Effector memory CD8-positive, alpha-beta T cell (primary cell): ENCODE measurements around the gene SSBP3.
A peak's percentile ranks its signal among the peaks of the same experiment; 100 is the strongest.
"Not testable (repeated sequence)": the region's sequence is repeated elsewhere in the genome, so short reads cannot be mapped to it uniquely, and the experiment has no call there.

ENCODE experiments used
- ATAC-seq: fragments of 150-1000 bp; cut with Tn5 transposase; replicated peaks from 2 replicates; pipeline ENCODE4 v1.10.0; 2021; ENCODE audit warnings: mild to moderate bottlenecking, moderate library complexity
- DNase-seq, 3 experiments: peaks; one replicate each; pipeline ENCODE4 v3.0.0; 2021
- H3K27ac Mint-ChIP-seq, 2 donors: one replicate each; pipeline ENCODE4 v1.8.0; 2022; ENCODE audit warnings: mild to moderate bottlenecking in 2 of 2, mixed read lengths in 2 of 2, moderate library complexity in 2 of 2
- H3K27me3 Mint-ChIP-seq, 2 donors: one replicate each; pipeline ENCODE4 v1.8.0; 2022; ENCODE audit warnings: mixed read lengths in 2 of 2
- H3K36me3 Mint-ChIP-seq: one replicate; pipeline ENCODE4 v1.8.0; 2022; ENCODE audit warnings: mild to moderate bottlenecking, moderate library complexity, mixed read lengths; ENCODE audit not compliant: insufficient read depth
- H3K4me1 Mint-ChIP-seq, 2 donors: one replicate each; pipeline ENCODE4 v1.8.0; 2022; ENCODE audit warnings: low read depth in 2 of 2, mixed read lengths in 2 of 2
- H3K4me3 Mint-ChIP-seq, 2 donors: one replicate each; pipeline ENCODE4 v1.8.0; 2022; ENCODE audit warnings: mild to moderate bottlenecking in 2 of 2, mixed read lengths in 2 of 2, moderate library complexity in 2 of 2
- H3K9me3 Mint-ChIP-seq, 2 donors: one replicate each; pipeline ENCODE4 v1.8.0; 2022; ENCODE audit warnings: mixed read lengths in 2 of 2

Gene SSBP3

DNA sequence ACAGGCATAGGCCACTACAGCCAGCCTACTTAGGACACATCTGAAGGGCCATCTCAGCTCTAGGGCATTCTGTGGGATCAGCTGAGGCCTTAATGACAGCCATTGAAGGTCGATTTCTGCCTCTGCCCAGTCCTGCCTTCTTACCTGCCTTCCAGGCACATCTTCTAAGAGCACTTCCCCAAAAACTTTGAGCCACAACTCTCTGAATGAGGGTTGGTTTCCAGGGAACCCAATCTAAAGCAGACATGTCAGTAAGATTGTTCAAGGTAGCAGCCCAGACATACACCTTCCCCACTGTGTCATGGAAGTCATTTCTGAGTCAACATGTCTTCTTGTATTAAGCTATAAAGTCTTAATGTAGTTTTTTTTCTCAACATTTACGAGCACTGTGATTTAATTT lies 18.2 kb upstream of the SSBP3 start:
- peaks cover 2% of the 10 kb centered on the region for H3K36me3 Mint-ChIP-seq

GRCh38 chr1:54421101-54421504 lies 14.9 kb upstream of the SSBP3 start:
- Mint-ChIP-seq H3K36me3 (no peaks in the 10 kb centered on the region), H3K9me3 (no peaks in the 10 kb centered on the region), H3K4me1 (peaks cover 4 to 6% of the 10 kb centered on the region in 2 donors), H3K27ac (no peak overlapping the region), H3K27me3 (peaks cover 0 to 12% of the 10 kb centered on the region in 2 donors), H3K4me3 (no peak overlapping the region)
- ATAC-seq (no peak), DNase-seq (no peak)

More for the DNA sequence above, 18.2 kb upstream of the SSBP3 start:
- ATAC-seq (no peak), DNase-seq (no peak)
- no peak overlapping the region for H3K4me3 Mint-ChIP-seq
- H3K27ac Mint-ChIP-seq, result no peak overlapping the region
- no peaks in the 10 kb centered on the region for H3K9me3 Mint-ChIP-seq
- no peaks in the 10 kb centered on the region for H3K27me3 Mint-ChIP-seq
- peaks cover 3% of the 10 kb centered on the region in 2 donors for H3K4me1 Mint-ChIP-seq

DNA sequence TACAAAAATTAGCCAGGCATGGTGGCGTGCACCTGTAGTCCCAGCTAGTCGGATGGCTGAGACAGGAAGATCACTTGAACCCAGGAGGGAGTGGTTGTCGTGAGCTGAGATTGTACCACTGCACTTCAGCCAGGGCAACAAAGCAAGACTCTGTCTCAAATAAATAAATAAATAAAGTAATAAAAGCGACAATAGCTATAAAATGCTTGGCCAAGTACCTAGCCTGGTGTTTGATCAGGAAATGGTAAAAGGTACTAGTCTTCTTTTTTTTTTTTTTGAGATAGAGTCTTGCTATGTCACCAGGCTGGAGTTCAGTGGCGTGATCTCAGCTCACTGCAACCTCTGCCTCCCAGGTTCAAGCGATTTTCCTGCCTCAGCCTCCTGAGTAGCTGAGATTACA lies 12.4 kb upstream of the SSBP3 start:
- not testable (repeated sequence) for H3K4me3 Mint-ChIP-seq, ATAC-seq, H3K27ac Mint-ChIP-seq, H3K36me3 Mint-ChIP-seq, DNase-seq, H3K9me3 Mint-ChIP-seq
- Mint-ChIP-seq H3K4me1 (peaks cover 7 to 14% of the 10 kb centered on the region in 2 donors), H3K27me3 (peaks cover 16 to 20% of the 10 kb centered on the region in 2 donors)

DNA sequence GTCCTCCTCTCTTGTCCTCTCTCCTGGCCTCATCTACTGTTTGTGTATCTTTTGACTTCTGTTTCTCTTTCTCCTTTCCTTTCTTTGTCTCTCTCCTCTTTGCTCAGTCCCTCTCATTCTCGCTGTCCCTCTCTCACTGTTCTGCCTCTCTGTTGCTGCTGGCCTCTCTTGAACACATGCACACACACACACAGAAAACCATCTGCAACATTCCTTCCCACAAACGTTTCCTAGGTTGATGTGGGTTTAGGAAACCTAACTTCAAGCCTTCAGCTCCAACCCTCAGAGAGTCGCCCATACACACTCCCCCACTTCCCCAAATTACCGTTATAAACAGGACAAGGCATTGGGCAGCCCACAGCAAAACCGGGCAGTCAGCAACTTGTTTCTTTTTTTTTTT lies 10.9 kb upstream of the SSBP3 start:
- H3K36me3 Mint-ChIP-seq, result peaks cover 3% of the 10 kb centered on the region
- H3K27me3 Mint-ChIP-seq, result peaks cover 16 to 20% of the 10 kb centered on the region in 2 donors
- H3K4me1 Mint-ChIP-seq, result peaks cover 12 to 19% of the 10 kb centered on the region in 2 donors
- H3K9me3 Mint-ChIP-seq, result no peaks in the 10 kb centered on the region
- DNase-seq, result no peak
- no peak overlapping the region for H3K4me3 Mint-ChIP-seq
- no peak for ATAC-seq
- H3K27ac Mint-ChIP-seq, result no peak overlapping the region

- no peaks in the 10 kb centered on the region for H3K9me3 Mint-ChIP-seq
- no peak for DNase-seq
- H3K4me3 Mint-ChIP-seq, result no peak overlapping the region
- peaks cover 12 to 19% of the 10 kb centered on the region in 2 donors for H3K4me1 Mint-ChIP-seq
- peaks cover 3% of the 10 kb centered on the region for H3K36me3 Mint-ChIP-seq
- ATAC-seq, result no peak
- H3K27ac Mint-ChIP-seq, result no peak overlapping the region
- H3K27me3 Mint-ChIP-seq, result peaks cover 16 to 20% of the 10 kb centered on the region in 2 donors
These were observed 10.2 kb upstream of the SSBP3 start for GRCh38 chr1:54416435-54416834.

DNA sequence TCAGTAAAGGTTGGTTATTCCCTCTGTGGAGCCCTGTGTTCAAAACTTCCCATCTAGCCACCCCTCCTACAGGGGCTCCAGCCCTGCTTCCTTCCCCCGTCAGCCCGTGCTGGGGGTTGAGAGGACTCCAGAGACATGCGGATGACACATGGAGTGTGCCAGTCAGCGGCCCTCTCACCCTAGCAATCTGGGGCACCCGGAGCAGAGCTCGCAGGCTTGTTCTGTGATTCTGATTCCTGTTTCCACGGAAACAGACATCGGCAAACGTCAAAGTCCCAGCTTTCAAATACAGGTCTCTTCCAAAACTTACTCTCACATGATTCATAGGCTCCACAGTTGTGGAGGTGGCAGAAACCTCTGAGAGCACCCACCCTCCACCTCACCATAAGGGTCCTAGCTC lies 9.8 kb upstream of the SSBP3 start:
- ATAC-seq, result no peak

GRCh38 chr1:54415533-54415932 lies 9.3 kb upstream of the SSBP3 start:
- peaks cover 16 to 20% of the 10 kb centered on the region in 2 donors for H3K27me3 Mint-ChIP-seq
- DNase-seq, result no peak
- H3K4me1 Mint-ChIP-seq, result peaks cover 12 to 19% of the 10 kb centered on the region in 2 donors
- peaks cover 3% of the 10 kb centered on the region for H3K36me3 Mint-ChIP-seq
- no peak for ATAC-seq
- no peaks in the 10 kb centered on the region for H3K9me3 Mint-ChIP-seq
- no peak overlapping the region for H3K4me3 Mint-ChIP-seq
- no peak overlapping the region for H3K27ac Mint-ChIP-seq

More for the DNA sequence above, 9.8 kb upstream of the SSBP3 start:
- no peak for DNase-seq
- H3K4me3 Mint-ChIP-seq, result no peak overlapping the region
- H3K9me3 Mint-ChIP-seq, result no peaks in the 10 kb centered on the region
- H3K27me3 Mint-ChIP-seq, result peaks cover 16 to 20% of the 10 kb centered on the region in 2 donors
- H3K4me1 Mint-ChIP-seq, result peaks cover 12 to 19% of the 10 kb centered on the region in 2 donors
- H3K27ac Mint-ChIP-seq, result no peak overlapping the region
- H3K36me3 Mint-ChIP-seq, result peaks cover 3% of the 10 kb centered on the region

GRCh38 chr1:54413732-54414131 lies 7.5 kb upstream of the SSBP3 start:
- DNase-seq (no peak), ATAC-seq (no peak)
- Mint-ChIP-seq H3K27ac (peak overlapping the region in 1 of 2 donors; percentile 16), H3K36me3 (peaks cover 3% of the 10 kb centered on the region), H3K4me1 (peaks cover 24 to 32% of the 10 kb centered on the region in 2 donors), H3K27me3 (peaks cover 16 to 20% of the 10 kb centered on the region in 2 donors), H3K9me3 (no peaks in the 10 kb centered on the region), H3K4me3 (peak overlapping the region in 1 of 2 donors; percentile 48)

GRCh38 chr1:54413295-54413694 lies 7.1 kb upstream of the SSBP3 start:
- H3K27ac Mint-ChIP-seq, result peak overlapping the region in 1 of 2 donors; percentile 16
- H3K9me3 Mint-ChIP-seq, result no peaks in the 10 kb centered on the region
- no peak for DNase-seq
- peaks cover 3% of the 10 kb centered on the region for H3K36me3 Mint-ChIP-seq
- H3K4me1 Mint-ChIP-seq, result peaks cover 29 to 37% of the 10 kb centered on the region in 2 donors
- peaks cover 16 to 20% of the 10 kb centered on the region in 2 donors for H3K27me3 Mint-ChIP-seq
- peak; percentile 43 for ATAC-seq
- H3K4me3 Mint-ChIP-seq, result peak overlapping the region in 1 of 2 donors; percentile 48

GRCh38 chr1:54410359-54410758 lies 4.2 kb upstream of the SSBP3 start:
- Mint-ChIP-seq H3K9me3 (no peaks in the 10 kb centered on the region), H3K27ac (no peak overlapping the region), H3K36me3 (peaks cover 22% of the 10 kb centered on the region)

DNA sequence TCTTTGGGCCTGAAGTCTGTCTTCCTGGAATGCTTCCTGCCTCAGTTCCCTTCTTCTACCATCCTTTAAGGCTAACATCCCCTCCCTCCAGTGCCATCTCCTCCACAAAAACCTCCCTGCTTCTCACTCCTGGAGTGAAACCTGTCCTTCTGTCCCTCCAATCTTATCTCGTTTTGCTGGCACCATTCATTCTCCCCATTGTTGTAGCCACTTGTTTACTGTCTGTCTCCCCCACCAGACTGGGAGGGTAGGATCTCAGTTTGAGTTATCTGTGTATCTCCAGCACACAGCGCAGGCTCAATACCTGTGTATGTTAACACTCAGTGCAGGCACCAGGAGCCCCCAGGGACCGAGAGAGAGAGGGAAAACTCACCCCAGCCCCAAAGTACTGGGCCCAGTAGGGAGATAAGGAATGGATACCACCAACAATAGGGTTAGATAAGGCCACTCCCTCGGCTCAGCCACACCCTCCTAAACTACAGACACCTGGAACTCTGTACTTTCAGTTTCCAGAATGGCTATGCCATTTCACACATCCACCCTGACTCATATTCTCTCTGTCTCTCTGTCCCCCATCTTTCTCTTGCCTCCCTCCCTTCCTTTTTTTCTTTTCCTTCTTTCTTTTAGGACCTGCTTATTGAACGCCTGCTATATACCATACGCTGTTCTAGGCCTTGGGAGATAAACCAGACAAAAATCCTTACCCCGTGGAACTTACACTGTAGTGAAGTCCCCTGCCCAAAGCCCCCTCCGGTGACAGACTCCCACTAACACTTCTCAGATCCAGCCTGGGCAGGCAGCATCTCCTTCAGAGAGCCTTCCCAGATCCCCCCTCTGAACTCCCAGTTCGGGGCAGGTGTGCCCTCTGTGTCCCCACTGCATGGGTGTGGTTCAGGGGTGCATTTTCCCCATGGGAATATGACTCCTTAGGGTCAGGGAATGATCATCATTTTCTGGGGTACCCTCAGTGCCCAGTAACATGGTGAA lies 3.3 kb upstream of the SSBP3 start:
- peak overlapping the region; percentile 81 to 83 for H3K27ac Mint-ChIP-seq
- ATAC-seq (no peak), DNase-seq (no peak)
- H3K4me3 Mint-ChIP-seq, result peak overlapping the region; percentile 90 to 92
- H3K27me3 Mint-ChIP-seq, result peaks cover 5 to 6% of the 10 kb centered on the region in 2 donors
- H3K36me3 Mint-ChIP-seq, result peaks cover 25% of the 10 kb centered on the region
- H3K4me1 Mint-ChIP-seq, result peaks cover 33 to 45% of the 10 kb centered on the region in 2 donors
- no peaks in the 10 kb centered on the region for H3K9me3 Mint-ChIP-seq

More at GRCh38 chr1:54410359-54410758, 4.2 kb upstream of the SSBP3 start:
- DNase-seq (no peak), ATAC-seq (no peak)
- Mint-ChIP-seq H3K4me1 (peaks cover 30 to 46% of the 10 kb centered on the region in 2 donors), H3K4me3 (no peak overlapping the region), H3K27me3 (peaks cover 7 to 15% of the 10 kb centered on the region in 2 donors)

- Mint-ChIP-seq H3K27ac (peak overlapping the region; percentile 81 to 83), H3K36me3 (peaks cover 27% of the 10 kb centered on the region), H3K4me3 (peak overlapping the region; percentile 90 to 92), H3K4me1 (peaks cover 41 to 47% of the 10 kb centered on the region in 2 donors), H3K27me3 (no peaks in the 10 kb centered on the region), H3K9me3 (no peaks in the 10 kb centered on the region)
- DNase-seq, result no peak
- ATAC-seq, result no peak
These were observed 2.2 kb upstream of the SSBP3 start for GRCh38 chr1:54408147-54409066.
